ENCODE results near the gene ATP2A3. TPM values are rescaled to one million over a fixed set of nuclear protein-coding genes. Genes with fewer than 3 reads are reported as not detected.

ATP2A3 gene
- total and polyA plus RNA-seq, 2 donors (not counting 1 experiment from before 2014, with no cell fraction given), result 697 to 817 TPM

DNA sequence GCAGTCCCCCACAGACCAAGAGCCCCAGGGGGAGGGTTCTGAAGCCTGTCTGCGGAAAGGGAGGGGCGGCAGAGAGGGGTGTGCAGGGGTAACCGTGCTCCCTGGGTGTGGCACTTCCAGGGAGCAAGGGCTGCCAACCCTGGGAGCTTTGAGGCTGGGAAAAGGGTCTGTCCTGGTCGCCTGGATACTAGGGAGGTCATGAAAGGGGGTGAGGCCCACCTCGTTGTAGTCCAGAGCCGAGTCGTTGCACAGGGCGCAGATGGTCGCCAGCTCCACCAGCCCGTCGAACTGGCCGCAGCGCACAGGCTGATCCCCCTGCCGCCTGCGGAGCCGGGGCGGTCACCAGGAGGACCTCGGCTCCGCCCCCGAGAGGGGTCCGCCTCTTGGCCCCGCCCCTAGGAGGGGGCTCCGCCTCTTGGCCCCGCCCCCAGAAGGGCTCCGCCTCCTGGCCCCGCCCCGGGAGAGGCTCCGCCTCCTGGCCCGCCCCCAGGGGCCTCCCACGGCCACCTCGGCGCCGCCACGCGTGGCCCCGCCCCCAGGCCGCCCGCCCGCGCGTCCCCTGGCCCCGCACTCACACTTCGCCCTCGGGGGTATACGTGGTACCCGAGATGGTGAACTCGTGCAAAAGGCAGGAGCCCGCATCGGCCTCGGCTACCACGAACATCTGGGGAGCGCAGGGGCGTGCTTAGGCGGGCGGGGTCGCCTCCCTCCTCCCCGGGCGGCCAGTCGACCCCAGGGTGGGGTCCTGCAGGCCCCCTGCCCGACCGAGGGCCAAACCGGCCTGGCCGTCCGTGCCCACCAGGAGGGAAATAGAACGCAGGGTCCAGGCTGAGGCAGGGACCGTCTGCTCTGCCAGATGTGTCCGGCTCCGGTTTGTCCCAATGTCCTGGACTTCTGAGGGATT, 19.5 kb downstream of the ATP2A3 start:
- H3K36me3 ChIP-seq (replicated peaks in 1 of 2; ENCODE audit: control extremely low read depth in 1 of 2, control insufficient read depth in 1 of 2, extremely low read depth in 1 of 2, insufficient read depth in 2 of 2, low read length in 1 of 2), result peaks cover 4 to 94% of the 10 kb centered on the region in 2 experiments
- WGBS (ENCODE audit: insufficient coverage), result 90% methylated on average over 58 of the region's 68 CpGs
- H3K27me3 ChIP-seq (replicated peaks in 1 of 4; ENCODE audit: control extremely low read depth in 1 of 4, control insufficient read depth in 3 of 4, insufficient read depth in 4 of 4, low read length in 3 of 4), result no peaks in the 10 kb centered on the region
- peak overlapping the region; percentile 26 for H3K27ac Mint-ChIP-seq
- peaks cover 0 to 13% (median 0%) of the 10 kb centered on the region in 3 donors for H3K9me3 ChIP-seq (ENCODE audit: control extremely low read depth in 1 of 3, control insufficient read depth in 2 of 3, insufficient read depth in 1 of 3, low read length in 2 of 3)
- DNase-seq (peak; percentile 48), ATAC-seq (ENCODE audit: low read depth) (peak; percentile 82)
- CTCF ChIA-PET, result interaction anchor here (1.4 kb wide), 1 partner anchor 31 kb away, joined by 4 read pairs; no protein-coding TSS in a partner anchor
- H3K4me3 Mint-ChIP-seq, result no peak overlapping the region
- H3K9ac ChIP-seq (ENCODE audit: low read length), result no peak overlapping the region
- no peak overlapping the region for H3K4me3 ChIP-seq (ENCODE audit: control extremely low read depth in 1 of 5, extremely low read depth in 1 of 5, insufficient read depth in 1 of 5, low read depth in 2 of 5, low read length in 4 of 5)
- H3K4me2 ChIP-seq (replicated peaks; ENCODE audit: low read depth, low read length, poor library complexity, severe bottlenecking), result no peak overlapping the region
- H3K79me2 ChIP-seq (ENCODE audit: control insufficient read depth, insufficient read depth, low read length), result peaks cover 75% of the 10 kb centered on the region
- TF ChIP-seq, protein P1, sequence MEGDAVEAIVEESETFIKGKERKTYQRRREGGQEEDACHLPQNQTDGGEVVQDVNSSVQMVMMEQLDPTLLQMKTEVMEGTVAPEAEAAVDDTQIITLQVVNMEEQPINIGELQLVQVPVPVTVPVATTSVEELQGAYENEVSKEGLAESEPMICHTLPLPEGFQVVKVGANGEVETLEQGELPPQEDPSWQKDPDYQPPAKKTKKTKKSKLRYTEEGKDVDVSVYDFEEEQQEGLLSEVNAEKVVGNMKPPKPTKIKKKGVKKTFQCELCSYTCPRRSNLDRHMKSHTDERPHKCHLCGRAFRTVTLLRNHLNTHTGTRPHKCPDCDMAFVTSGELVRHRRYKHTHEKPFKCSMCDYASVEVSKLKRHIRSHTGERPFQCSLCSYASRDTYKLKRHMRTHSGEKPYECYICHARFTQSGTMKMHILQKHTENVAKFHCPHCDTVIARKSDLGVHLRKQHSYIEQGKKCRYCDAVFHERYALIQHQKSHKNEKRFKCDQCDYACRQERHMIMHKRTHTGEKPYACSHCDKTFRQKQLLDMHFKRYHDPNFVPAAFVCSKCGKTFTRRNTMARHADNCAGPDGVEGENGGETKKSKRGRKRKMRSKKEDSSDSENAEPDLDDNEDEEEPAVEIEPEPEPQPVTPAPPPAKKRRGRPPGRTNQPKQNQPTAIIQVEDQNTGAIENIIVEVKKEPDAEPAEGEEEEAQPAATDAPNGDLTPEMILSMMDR (IDR thresholded peaks at IDR 0.05), result no peak
- TF ChIP-seq EZH2 (IDR thresholded peaks at IDR 0.05; ENCODE audit: borderline replicate concordance, insufficient read depth, low read depth, low read length, poor library complexity, severe bottlenecking), result no peak
- H3K9me3 Mint-ChIP-seq (ENCODE audit: insufficient read depth), result no peaks in the 10 kb centered on the region
- H3K27me3 Mint-ChIP-seq, result no peaks in the 10 kb centered on the region
- H3K27ac ChIP-seq (ENCODE audit: low read length in 2 of 2), result no peak overlapping the region
- no peaks in the 10 kb centered on the region for H3K4me1 Mint-ChIP-seq
- POLR2A ChIA-PET, result interaction anchor here (1.0 kb wide), 1 partner anchor 19 kb away, joined by 4 read pairs; no protein-coding TSS in a partner anchor
- H2AFZ ChIP-seq (ENCODE audit: insufficient read depth, low read depth, low read length, poor library complexity, severe bottlenecking), result no peak overlapping the region
- intact Hi-C loops (cut with micrococcal nuclease), result loop anchor here (2.0 kb wide), 1 partner anchor 20 kb away; the partner anchor contains the start of gene ATP2A3
- H3K4me1 ChIP-seq (ENCODE audit: control insufficient read depth in 2 of 2, insufficient read depth in 2 of 2, low read length in 2 of 2), result no peaks in the 10 kb centered on the region
- H4K20me1 ChIP-seq (ENCODE audit: control insufficient read depth, insufficient read depth, low read length, poor library complexity, severe bottlenecking), result peaks cover 98% of the 10 kb centered on the region
